HG02610 (cell line): ENCODE data around the gene TAS2R40.
"Not testable (repeated sequence)": the region's sequence is repeated elsewhere in the genome, so short reads cannot be mapped to it uniquely, and the experiment has no call there.

Experiments used
- ATAC-seq: cut with Tn5 transposase; IDR thresholded peaks from one replicate; pipeline ENCODE4 v1.9.1; 2021; ENCODE audit warnings: mild to moderate bottlenecking, moderate library complexity; ENCODE audit not compliant: unreplicated experiment

Gene TAS2R40

DNA sequence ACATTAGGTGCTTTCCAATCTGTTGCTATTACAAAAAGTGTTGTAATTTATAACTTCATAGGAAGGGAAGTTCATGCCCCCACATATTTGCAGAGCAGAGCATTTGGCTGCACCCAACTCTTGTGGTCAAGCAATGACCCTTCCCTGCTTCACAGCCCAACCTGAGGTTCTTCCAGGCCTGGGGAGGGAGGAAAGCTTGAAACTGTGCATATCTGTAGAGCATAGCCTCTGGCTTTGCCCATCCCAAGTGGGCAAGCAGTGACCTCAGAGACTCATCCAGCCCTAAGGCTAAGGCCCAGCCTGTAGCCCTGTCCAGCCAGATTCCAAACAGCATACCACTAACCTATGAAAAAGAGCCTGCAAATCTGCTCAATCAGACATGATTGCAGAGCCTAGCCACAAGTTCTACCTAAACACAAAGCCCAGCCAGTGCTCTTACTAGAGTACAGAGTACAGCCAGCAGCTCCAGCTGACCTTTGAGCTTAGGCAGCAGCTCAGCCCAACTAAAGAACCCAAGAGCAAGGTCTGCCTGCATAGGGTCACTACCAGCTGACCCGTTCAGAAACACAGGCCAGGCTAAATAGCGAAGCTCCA lies 27.0 kb downstream of the TAS2R40 start:
- ATAC-seq: no peak

- ATAC-seq: no peak
These were observed 28.4 kb downstream of the TAS2R40 start for GRCh38 chr7:143250199-143250598.

DNA sequence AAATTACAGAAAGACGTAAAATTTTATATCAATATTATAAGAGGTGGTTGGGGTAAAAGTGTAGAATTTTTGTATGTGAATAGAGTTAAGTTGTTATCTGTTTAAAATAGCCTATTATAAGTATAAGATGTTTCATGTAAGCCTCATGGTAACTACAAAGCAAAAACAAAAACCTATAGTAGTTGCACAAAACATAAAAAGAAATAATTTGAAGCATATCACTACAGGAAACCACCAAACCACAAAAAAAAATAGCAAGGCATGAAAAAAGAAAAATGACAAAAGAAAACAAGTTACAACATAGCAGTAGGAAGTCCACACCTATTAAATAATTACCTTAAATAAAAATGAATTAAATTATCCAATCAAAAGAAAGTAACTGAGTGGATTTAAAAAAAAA lies 29.0 kb downstream of the TAS2R40 start:
- ATAC-seq: no peak

DNA sequence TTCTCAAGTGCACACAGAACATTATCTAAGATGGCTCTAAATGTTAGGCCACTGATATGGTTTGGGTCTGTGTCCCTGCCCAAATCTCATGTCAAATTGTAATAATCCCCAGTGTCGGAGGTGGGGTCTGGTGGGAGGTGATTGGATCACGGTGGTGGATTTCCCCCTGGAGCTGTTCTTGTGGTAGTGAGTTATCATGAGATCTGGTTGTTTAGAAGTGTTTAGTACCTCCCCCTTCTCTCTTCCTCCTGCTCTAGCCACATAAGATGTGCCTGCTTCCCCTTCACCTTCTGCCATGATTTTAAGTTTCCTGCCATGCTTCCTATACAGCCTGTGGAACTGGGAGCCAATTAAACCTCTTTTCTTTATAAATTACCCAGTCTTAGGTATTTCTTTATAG lies 30.2 kb downstream of the TAS2R40 start:
- no peak for ATAC-seq

GRCh38 chr7:143255564-143255963 lies 33.7 kb downstream of the TAS2R40 start:
- ATAC-seq: no peak

DNA sequence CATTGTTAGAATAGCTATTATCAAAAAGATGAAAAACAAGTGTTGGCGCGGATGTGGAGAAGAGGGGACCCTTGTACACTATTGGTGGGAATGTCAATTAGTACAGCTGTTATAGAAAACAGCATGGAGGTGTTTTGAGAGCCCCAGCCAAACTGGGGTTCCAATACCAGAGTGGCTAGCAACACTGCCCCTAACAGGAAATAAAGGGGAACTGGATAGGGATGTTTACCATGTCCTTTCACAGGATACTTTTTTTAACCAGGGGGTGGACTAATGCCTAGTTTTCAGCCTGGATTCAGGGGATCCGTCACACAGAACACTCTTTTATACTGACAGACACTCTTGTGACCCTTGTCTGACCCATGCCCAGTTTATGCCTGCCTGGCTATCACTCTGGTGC lies 34.5 kb downstream of the TAS2R40 start:
- no peak for ATAC-seq

- peak; percentile 74 for ATAC-seq
These were observed 35.1 kb downstream of the TAS2R40 start for GRCh38 chr7:143256932-143257331.

GRCh38 chr7:143257501-143257900 lies 35.7 kb downstream of the TAS2R40 start:
- no peak for ATAC-seq

- ATAC-seq: no peak
These were observed 37.0 kb downstream of the TAS2R40 start for GRCh38 chr7:143258831-143259230.

DNA sequence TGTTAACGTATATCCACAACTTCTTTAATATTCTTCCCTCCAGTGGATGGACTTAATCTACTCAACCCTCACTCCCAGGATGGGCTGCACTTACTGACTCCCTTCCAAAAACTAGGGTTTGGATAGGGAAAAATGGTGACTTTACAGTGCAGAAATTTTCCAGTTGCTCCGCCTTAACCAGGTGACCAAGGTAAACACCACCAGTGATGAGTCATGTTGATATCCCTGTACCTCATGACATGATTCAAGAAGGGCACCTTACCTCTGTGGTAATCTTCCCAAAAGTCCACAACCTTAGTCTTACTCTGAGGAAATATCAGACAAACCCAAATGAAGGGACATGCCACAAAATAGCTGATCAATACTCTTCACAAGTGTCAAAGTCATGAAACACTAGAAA lies 37.9 kb downstream of the TAS2R40 start:
- ATAC-seq: no peak

- ATAC-seq: no peak
These were observed 40.1 kb downstream of the TAS2R40 start for GRCh38 chr7:143261901-143262300.

DNA sequence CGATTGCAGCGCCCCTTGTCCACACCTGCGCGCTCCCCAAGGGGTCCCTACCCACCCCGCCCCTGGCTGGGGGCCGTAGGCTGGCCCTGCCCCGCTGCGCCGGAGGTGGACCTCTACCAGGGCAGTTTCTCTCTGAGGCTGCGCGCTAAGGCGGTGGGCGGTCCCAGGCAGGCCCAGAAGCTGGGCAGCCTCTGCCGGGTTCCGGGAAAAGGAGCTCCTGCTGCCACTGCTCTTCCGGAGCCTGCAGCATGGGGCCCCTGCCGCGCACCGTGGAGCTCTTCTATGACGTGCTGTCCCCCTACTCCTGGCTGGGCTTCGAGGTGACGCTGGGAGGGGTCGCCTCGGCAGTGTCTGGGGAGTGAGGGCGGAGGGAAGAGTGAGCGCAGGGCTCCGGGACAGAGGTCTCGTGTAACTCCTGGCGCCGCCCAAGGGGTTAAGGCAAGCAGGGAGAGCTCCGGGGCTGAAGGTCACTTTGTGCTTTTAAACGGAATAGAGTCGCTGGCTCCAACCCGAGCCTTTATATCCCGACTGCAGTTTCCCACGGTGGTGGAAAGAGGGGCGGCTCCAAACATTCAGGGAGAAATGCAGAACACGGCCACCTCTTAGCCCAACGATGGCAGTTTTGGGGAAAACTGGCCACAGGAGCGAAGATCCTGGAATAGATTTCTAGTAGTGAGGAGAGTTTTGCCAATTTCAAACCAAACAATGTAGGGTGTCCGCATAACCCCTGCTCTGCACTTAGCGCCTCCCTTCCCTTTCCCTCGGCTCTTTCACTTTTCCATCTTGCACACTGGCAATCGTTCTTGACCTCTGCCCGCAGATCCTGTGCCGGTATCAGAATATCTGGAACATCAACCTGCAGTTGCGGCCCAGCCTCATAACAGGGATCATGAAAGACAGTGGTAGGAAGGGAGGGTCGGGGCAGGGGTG lies 41.7 kb downstream of the TAS2R40 start, which contains the start of gene GSTK1:
TSS of gene GSTK1 (plus strand) at position 176 of the 930 bp plus-strand sequence. CDS start at position 249, 73 bp downstream.
- ATAC-seq: peak; percentile 99

DNA sequence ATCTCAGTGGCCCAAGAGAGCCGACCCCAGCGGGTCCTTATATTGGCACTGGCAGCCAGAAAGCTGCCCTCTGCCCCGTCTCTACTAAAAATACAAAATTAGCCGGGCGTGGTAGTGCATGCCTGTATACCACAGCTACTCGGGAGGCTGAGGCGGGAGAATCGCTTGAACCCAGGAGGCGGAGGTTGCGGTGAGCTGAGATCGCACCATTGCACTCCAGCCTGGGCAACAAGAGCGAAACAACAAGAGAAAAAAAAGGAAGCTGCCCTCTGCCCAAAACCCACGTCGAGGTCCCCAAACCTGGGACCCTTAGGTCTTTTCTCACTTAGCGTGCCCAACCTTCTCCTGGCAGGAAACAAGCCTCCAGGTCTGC lies 42.3 kb downstream of the TAS2R40 start:
- ATAC-seq: not testable (repeated sequence)

GRCh38 chr7:143265017-143265693 lies 43.3 kb downstream of the TAS2R40 start:
- no peak for ATAC-seq

DNA sequence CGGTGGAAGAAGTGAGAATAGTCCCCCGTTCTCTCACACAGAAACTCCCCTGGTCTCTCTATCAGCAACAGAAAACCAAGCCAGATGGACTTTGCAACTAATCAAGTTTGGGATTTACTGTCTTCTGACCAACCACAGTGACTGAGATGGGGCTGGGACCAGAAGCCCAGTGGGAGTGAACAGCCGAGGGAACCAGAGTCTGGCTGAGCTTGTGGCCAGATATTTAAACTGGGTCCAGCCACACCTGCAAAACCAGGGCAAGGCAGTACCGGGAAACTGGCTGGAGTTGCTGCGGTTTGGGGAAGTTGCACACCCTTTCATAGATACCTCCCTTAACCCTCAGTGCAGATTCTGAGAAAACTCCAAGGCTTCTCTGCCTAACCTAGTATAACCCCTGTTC lies 47.4 kb downstream of the TAS2R40 start:
- ATAC-seq: no peak

- ATAC-seq: no peak
These were observed 49.4 kb downstream of the TAS2R40 start for GRCh38 chr7:143271240-143271639.
